RWPE1 (cell line): Measurements from ENCODE around the gene UBXN7.
A peak's percentile ranks its signal among the peaks of the same experiment; 100 is the strongest.

Experiments used
- CTCF ChIA-PET: fragments of 350-600 bp; sonication (Branson Sonifier 250); formaldehyde crosslinking; extraction: SDS; loops from one replicate; lab custom pipeline; 2021; lab: Yijun Ruan, JAX
- POLR2A ChIA-PET: fragments of 400-600 bp; formaldehyde crosslinking; extraction: SDS; loops from one replicate; lab custom pipeline; 2020; ENCODE audit warnings: antibody characterized with exemption; ENCODE audit not compliant: low non-redundant PET; lab: Yijun Ruan, JAX
- DNase-seq: peaks from one replicate; pipeline ENCODE4 v3.0.0; 2012; ENCODE audit warnings: low spot score
- H3K27ac ChIP-seq: fragments of 450-650 bp; 2 replicates; pipeline ENCODE4 v1.5.1; 2017
- CTCF ChIP-seq: fragments of 450-650 bp; conservative IDR thresholded peaks from 2 replicates; pipeline ENCODE4 v1.5.1; 2017; ENCODE audit warnings: low read depth, mild to moderate bottlenecking

Gene UBXN7

GRCh38 chr3:196334982-196335381 is 97.2 kb downstream of the UBXN7 start:
- ChIA-PET POLR2A (no interaction called here), CTCF (no interaction called here)
- TF ChIP-seq CTCF, result no peak
- H3K27ac ChIP-seq, result no peak overlapping the region
- DNase-seq, result no peak

GRCh38 chr3:196332168-196332567 is 100.1 kb downstream of the UBXN7 start:
- no peak for DNase-seq
- H3K27ac ChIP-seq, result 0 out of 2 replicates have a peak overlapping the region, but pooled peaks have one; percentile 4
- ChIA-PET CTCF (interaction anchor here (1.5 kb wide), 1 partner anchor 8 kb away, joined by 4 read pairs; no protein-coding TSS in a partner anchor), POLR2A (no interaction called here)
- TF ChIP-seq CTCF, result no peak

GRCh38 chr3:196327405-196327804 is 104.8 kb downstream of the UBXN7 start:
- no peak for TF ChIP-seq CTCF
- no peak overlapping the region for H3K27ac ChIP-seq
- CTCF ChIA-PET, result no interaction called here
- POLR2A ChIA-PET, result no interaction called here
- DNase-seq, result no peak

GRCh38 chr3:196326936-196327335 is 105.3 kb downstream of the UBXN7 start:
- ChIA-PET CTCF (no interaction called here), POLR2A (interaction anchor here (0.8 kb wide), 1 partner anchor 9 kb away, joined by 3 read pairs; the partner anchor contains the start of gene DYNLT2B)
- DNase-seq, result no peak
- H3K27ac ChIP-seq, result no peak overlapping the region
- no peak for TF ChIP-seq CTCF

DNA sequence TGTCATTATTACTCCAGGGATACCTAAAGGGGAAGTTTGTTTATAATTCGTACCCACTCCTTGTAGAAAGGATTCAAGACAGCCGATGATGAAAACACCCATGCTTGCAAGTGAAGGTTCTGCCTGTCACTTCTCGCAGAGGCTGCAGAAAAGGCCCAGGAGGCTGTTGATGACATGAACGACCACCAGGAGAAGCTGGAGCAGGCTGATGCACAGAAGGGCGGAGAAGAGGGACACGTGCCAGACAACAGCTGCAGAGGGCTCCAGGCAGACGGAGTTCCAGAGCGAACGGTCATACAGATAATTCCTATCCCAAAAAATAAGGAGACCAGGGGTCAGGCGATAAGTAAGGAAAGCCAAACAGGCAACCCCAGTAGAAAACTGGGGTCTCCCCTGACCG is 108.5 kb downstream of the UBXN7 start:
- no peak for TF ChIP-seq CTCF
- ChIA-PET POLR2A (interaction anchor here (0.6 kb wide), 1 partner anchor 253 kb away, joined by 3 read pairs; no protein-coding TSS in a partner anchor), CTCF (interaction anchor here (0.6 kb wide), 1 partner anchor 132 kb away, joined by 5 read pairs; no protein-coding TSS in a partner anchor)
- no peak overlapping the region for H3K27ac ChIP-seq
- DNase-seq, result no peak

DNA sequence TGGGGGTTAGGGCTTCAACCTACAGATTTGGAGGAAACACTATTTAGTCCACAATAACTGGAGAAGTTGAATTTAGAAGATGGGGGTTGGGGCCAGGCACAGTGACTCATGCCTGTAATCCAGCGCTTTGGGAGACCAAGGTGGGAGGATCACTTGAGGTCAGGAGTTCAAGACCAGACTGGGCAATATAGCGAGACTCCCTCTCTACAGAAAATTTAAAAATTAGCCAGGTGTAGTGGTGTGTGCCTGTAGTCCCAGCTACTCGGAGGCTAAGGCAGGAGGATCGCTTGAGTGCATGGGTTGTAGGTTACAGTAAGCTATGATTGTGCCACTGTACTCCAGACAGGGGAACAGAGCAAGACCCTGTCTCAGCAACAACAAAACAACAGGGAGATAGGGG is 109.2 kb downstream of the UBXN7 start:
- CTCF ChIA-PET, result interaction anchor here (0.6 kb wide), 1 partner anchor 132 kb away, joined by 5 read pairs; no protein-coding TSS in a partner anchor
- no peak for DNase-seq
- H3K27ac ChIP-seq, result no peak overlapping the region
- TF ChIP-seq CTCF, result no peak
- POLR2A ChIA-PET, result no interaction called here
